PFSK-1 (cell line): Measurements from ENCODE around the gene TYMP.

Experiments used
- FOXP2 ChIP-seq: optimal IDR thresholded peaks from 2 replicates; pipeline ENCODE3; 2011; ENCODE audit warnings: borderline replicate concordance, control low read depth, inconsistent platforms; ENCODE audit not compliant: insufficient read depth; ENCODE audit errors: extremely low read length, extremely low read depth
- POLR2AphosphoS5 ChIP-seq: IDR thresholded peaks from 2 replicates; pipeline ENCODE4 v1.6.1; 2012; ENCODE audit warnings: low read depth, mild to moderate bottlenecking, control low read depth, low read length, moderate library complexity
- SIN3A ChIP-seq: IDR thresholded peaks from 2 replicates; pipeline ENCODE4 v1.6.1; 2012; ENCODE audit warnings: mild to moderate bottlenecking, low read length, moderate library complexity, borderline replicate concordance; ENCODE audit not compliant: insufficient read depth

DNA sequence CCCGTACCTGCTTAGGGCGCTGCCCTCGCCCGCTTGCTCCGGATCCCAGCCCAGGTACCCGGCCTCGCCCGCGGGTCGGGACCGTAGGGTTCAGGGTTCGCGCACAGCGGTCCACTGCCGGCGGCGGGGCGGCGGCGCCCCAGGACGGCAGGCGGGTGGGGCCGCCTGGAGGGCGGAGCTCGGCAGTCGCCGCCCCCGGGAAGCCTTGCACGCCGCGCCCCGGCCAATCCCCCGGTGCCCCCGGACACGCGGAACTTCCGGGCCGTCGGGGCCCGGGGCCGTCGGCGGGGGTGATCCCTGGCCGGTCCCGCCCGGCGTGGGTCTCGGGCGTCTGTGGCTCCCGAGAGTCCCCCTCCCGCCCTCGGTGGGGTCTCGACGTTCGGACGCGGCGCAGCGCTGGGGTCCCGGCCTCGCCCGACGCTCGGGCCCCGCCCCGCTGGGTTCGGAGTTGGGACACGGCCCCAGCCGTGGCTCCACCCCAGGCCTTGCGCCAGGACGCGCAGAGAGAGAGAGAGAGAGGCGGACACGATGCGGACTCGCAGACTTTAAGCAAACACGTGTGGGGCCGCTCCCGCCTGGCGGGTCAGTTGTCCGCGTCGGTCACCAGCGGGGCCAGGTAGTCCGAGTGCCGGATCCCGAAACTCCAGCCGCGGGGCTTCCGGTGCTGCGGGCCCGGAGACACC lies at the start of gene TYMP:
- TF ChIP-seq FOXP2, result no peak
- TF ChIP-seq SIN3A, result no peak
- TF ChIP-seq POLR2AphosphoS5, result no peak
